GM11168 (cell line): ENCODE measurements around the gene TMEM129.
"Not testable (repeated sequence)": the region's sequence is repeated elsewhere in the genome, so short reads cannot be mapped to it uniquely, and the experiment has no call there.

ENCODE experiments used
- in situ Hi-C: fragments of 300-500 bp; cut with MboI; formaldehyde crosslinking; loops from one replicate; pipeline ENCODE4 v1.12.0; 2022; ENCODE audit warnings: low sequenced_read_pairs; ENCODE audit not compliant: unreplicated experiment

Gene TMEM129

DNA sequence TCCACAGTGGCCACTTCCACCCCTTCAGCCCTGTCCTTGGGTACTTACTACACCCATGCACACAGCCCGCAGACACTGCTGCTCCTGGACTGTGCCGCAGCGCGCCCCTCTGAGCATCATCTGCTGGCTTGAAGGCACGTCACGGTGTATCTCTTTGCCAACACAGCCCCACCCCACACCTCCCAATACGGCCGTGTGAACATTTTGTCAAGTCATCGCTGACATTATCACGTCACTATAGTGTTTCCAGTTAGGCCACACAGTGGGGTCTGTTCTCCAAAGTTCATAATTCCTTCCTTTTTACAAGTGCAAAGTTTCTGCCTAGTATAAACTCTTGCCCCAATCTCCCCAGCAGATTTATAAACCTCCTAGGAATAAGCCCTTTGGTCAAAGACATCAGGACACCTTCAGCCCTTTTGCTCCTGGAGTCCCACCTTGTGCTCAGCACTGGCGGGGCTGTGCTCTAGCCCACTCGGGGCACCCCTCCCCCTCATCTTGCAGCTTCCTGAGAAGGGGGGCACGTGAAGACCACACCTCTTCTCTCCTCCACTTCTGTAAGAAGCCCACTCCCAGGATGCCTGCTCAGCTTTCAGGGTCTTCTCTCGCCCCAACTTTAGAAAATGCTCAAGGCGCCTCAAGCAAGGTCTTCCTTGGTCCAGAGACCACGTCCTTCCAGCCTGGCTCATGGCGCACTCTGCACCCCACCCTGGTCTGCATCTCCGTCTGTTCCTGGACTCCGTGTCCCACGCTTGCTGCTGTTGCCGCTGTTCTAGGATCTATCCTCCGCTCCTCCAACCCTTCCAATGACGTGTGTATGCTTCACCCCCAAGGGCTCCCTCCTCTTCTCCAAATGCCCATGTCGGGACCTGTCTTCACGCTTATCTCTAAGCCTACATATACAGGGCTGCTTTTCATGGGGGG, 44.3 kb downstream of the TMEM129 start:
- in situ Hi-C loops = no loop called here

DNA sequence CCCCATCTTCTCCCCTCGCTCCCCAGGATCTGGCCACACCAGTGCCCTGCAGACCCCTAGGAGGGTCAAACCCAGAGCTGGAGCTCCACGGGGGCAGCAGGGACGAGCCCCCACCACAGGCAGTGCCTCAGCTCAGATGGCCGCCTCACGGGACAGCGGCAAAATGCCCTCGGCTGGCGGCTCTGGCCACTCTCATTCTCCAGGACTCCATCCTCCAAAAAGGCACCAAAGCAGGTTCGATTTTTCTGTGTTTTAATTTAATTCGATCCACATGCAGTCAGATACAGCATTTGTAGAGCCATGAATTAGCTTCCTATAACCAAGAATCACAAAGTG, 45.4 kb downstream of the TMEM129 start:
- in situ Hi-C loops = no loop called here

DNA sequence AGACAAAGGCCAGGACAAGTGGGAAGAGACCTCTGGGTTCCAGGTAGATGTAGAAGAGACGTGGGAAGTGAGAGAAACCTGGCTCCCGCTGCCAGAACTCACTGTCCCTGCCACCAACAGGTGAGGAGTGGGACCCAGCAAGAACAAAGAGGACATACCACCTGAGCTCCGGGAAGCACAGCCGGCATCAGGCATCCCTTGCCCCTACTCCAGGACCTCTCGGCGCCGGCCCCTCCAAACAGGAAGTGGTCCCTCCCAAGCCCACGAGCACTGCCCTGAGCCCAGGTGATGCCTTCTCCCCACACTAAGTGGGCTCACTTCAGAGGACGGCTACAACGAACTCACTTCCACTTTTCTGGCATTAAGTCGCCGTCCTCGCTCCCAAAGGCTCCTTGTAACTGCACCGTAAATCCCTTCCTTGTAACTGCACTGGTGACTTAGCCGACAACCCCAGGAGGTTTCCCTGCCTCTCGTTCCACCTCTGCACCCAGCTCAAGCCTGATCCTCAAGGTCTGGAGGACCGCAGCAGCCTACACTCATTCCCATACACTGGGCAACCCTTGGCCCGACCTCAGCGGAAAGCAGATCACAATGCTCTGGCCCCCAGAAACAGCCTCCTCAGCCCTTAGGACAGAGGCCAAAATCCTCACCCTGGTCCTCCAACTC, 45.9 kb downstream of the TMEM129 start:
- in situ Hi-C loops = no loop called here

DNA sequence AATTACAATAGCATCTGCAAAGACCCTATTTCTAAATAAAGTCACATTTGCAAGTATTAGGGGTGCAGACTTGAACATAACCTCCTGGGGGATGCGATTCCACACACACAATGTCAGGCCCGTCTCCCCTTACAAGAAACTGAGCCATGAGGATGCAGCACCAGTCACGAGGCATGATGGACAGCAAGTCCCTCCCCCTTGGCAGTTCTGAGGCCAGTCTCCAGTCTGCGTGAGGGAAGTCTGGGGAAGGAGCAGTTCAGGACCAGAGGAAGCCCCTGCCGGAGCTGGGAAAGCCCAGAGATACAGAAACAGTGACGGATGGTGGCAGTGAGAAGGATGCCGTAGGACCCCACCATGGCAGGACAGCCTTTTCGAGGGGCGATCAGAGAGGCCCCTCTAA, 46.4 kb downstream of the TMEM129 start:
- in situ Hi-C loops = no loop called here

DNA sequence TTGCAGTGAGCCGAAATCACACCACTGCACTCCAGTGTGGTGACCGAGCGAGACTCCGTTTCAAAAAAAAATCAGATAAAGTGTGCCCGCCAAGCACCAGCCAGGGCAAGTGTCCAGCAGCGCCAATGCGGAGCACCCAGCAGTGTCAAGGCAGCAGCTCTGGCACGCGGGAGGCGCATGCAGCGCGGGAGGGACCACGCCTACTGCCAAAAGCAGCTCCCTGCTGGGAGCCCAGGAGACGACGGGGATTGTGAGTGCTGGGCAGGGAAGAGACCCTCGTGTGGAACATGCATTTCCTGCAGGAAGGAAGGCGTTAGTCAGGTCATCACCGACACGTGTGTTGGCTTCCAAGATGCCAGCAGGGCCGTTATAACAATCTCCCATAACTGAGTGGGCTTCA, 47.5 kb downstream of the TMEM129 start:
- in situ Hi-C loops = no loop called here

DNA sequence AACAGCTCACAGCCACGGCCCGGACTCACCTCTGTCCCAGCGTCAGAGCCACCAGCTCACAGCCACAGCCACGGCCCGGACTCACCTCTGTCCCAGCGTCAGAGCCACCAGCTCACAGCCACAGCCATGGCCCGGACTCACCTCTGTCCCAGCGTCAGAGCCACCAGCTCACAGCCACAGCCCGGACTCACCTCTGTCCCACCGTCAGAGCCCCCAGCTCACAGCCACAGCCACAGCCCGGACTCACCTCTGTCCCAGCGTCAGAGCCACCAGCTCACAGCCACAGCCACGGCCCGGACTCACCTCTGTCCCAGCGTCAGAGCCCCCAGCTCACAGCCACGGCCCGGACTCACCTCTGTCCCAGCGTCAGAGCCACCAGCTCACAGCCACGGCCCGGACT, 50.1 kb downstream of the TMEM129 start:
- in situ Hi-C loops = not testable (repeated sequence)

DNA sequence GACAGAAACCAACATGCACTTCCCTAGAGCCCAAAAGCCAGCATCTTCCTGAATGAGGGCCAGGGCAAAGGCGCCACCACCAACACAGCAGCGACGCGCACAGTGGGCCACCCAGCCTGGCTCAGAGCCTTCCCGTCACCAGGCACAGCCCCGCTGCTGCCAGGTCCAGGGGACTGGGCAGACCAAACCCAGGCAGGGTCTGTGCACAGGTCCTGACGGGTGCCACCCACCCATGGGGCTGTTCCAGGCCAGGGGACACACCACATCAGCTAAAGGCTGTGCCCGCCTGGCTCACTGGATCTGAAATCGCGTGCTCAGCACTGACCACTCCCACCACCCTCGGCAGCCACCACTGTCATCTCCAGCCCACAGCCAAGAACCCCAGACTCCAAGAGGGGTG, 50.8 kb downstream of the TMEM129 start:
- in situ Hi-C loops = no loop called here

DNA sequence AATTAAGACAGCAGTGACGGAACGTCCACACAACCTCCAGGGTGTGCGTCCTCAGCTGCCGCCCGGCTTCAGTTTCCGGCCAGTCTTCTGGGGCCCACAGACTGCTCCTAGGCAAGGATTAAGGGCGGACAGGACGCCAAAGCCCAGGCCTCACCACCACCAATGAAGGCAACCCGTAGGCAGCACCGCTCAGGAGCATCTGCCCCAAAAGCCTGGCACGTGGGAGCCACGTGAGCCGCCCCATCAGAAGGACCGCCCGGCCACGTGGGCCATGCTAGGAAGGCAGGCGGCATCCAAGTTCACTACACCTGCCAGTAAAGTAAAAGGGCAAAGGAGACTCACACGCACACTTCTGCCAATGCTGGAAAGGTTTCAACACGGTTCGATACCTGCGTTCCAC, 51.3 kb downstream of the TMEM129 start:
- in situ Hi-C loops = no loop called here

DNA sequence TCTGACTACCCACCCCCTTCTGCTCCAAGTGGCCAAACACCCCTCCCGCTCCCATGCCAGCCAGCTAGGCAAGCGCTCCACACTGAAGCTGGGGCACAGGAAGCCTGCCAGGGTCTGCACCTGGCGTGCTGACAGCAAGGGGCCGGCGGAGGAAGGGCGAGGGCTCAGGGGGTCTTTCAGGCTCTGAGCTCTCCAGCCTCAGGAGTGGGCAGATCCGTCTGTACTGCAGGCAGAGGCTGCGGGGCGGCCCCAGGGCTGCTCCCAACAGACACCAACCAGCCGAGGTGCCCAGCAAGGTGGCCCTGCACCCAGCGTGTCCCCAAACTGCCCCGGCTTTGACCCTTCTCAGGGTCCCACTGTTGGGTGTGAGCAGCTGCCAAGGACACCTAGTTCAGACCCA, 51.9 kb downstream of the TMEM129 start:
- in situ Hi-C loops = no loop called here

DNA sequence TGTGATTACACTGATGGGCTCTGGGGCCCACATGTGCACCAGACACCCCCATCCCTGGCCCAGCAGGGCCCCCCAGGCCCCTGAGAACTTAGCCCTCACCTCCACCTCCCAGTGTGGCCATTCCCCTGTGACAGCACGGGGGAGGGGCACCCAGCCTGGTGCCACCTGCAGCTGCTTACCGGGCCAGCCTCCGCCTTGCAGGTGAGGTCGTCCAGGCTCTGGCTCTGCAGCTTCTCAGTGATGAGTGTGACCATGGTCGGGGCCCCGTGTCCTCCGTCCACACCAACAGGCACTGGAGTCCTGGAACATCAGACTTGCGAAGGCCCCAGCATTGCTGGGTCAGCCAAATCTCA, 52.7 kb downstream of the TMEM129 start:
- in situ Hi-C loops = no loop called here

DNA sequence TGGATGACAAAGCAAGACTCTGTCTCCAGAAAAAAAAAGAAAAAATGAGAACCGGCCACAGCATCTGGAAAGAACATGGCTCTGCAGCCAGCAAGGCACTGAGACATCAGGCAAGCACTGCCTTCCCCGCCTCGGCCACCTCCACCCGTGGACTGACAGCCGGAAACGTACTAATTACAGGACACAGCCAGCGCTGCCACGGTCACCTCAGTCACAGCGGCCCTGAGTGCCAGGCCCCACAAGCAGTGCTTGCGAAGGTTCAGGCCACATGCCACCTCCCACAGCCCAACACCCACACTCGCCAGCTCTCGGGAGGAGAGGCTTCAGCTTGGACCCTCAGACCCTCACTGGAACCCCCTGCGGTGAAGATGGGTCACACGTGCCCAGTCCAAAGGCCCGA, 53.9 kb downstream of the TMEM129 start:
- in situ Hi-C loops = no loop called here

DNA sequence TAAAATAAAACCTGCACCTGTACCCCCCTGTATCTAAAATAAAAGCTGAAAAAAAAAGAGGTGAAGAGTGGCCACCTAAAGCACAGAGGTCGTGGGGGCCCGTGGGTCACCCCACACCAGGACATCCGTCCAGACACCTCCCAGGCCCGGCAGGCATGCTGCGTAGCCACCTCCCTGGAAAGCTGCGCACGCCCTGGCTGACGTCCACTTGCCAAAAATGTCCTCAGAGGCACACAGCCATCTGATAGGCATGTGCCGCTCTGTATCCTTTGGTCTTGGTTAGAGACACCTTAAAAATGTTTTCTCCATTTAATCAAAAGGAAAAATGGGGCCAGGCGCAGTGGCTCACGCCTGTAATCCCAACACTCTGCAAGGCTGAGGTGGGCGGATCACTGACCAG, 54.7 kb downstream of the TMEM129 start:
- in situ Hi-C loops = no loop called here
